GM11168 (cell line): Measurements from ENCODE around the gene DOCK3.
"Not testable (repeated sequence)": the region's sequence is repeated elsewhere in the genome, so short reads cannot be mapped to it uniquely, and the experiment has no call there.

ENCODE experiments used
- in situ Hi-C: fragments of 300-500 bp; cut with MboI; formaldehyde crosslinking; loops from one replicate; pipeline ENCODE4 v1.12.0; 2022; ENCODE audit warnings: low sequenced_read_pairs; ENCODE audit not compliant: unreplicated experiment

The DOCK3 gene

DNA sequence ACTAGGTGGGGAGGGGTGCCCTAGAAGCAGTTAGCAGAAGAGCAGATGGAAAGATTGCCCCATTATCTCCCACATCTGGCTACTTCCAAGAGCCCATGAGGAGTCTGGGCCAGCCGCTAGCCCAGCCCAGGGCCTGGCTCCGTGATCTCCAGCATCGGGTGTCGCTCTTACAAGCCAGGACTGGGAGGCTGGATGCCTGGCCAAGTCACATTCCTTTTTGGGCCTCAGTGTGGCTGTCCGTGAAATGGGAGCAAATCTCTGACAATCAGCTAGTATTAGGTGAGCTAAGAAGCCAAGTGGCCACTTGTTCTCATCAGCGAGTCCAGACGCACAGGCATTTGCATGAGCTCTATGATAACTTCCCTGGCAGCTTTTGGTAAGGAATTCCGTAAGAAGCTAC, 23.3 kb upstream of the DOCK3 start:
- in situ Hi-C loops = no loop called here

DNA sequence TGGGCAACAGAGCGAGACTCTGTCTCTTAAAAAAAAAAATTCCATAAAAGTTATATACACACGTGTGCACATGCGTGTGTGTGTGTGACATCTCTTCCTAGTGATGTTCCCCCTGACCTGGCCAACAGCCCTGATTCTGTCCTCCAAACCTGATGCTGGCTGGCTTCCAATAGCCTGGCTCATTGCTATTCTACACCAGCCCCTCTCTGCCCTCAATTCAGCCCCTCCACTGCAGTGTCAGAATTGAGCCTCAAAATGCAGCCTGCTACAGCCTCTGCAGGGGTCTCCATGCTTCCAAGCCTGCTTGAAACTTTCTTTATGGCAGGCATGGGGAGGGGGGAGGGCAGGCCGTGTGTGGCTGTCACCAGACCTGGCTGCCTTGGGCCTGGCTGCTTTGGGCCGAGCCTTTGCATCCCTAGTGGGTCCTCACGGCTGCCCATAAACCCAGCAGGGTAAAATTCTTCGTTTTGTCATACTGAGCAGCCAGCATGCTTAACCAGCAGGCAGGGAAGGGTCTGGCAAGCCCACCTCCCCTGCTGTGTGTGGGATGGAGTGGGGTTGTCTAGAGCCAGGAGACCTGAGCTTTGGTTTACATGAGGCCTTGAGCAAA, 22.7 kb upstream of the DOCK3 start:
- in situ Hi-C loops = no loop called here

DNA sequence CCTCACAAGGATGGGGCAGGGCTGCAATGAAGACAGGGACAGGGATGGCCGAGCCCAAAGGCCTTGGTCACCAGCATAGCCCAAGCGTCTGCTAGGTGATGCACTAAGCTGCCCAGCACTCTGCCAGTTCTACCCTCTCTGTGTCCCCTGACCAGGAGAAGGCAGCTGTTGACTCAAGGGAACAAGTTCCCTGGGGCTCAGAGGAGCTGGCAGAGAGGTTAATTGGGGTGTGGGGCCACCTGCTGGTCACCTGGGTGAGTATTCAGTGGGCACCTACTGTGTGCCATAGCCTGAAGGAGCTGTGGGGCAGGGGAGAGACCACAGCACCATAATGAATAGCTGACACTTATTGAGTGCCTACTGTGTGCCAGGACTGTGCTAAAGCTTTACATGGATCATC, 22.0 kb upstream of the DOCK3 start:
- in situ Hi-C loops = no loop called here

DNA sequence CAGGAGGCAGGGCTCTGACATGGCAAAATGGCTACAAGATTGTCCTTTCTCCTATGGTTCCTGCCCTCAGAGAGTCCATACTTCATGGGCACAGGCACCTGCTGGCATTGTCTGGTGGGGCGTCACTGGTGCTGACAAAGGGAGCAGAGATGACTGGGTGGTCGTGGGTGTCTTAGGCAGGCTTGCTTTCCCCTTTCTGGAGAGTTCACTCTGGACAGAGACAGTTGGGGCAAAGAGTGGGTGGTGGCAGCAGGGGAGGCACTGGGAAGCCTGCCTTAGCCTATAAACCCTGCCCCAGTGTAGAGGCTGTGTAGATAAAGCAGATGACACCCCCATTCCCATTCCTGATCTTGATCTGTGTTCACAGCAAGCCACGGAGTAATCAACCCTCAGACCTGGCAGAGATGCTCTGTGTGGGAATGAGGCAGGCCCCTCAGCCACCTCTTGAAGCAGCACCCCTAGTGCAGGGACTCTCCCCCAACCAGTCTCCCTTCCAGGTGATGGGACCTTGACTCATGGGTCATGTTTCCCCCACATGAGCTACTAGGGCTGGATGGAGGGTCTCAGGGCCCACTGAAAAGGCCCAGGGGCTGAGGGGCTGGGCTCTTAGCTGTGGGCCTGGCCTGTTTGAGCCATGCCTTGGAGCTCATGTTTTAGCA, 20.7 kb upstream of the DOCK3 start:
- in situ Hi-C loops = no loop called here

DNA sequence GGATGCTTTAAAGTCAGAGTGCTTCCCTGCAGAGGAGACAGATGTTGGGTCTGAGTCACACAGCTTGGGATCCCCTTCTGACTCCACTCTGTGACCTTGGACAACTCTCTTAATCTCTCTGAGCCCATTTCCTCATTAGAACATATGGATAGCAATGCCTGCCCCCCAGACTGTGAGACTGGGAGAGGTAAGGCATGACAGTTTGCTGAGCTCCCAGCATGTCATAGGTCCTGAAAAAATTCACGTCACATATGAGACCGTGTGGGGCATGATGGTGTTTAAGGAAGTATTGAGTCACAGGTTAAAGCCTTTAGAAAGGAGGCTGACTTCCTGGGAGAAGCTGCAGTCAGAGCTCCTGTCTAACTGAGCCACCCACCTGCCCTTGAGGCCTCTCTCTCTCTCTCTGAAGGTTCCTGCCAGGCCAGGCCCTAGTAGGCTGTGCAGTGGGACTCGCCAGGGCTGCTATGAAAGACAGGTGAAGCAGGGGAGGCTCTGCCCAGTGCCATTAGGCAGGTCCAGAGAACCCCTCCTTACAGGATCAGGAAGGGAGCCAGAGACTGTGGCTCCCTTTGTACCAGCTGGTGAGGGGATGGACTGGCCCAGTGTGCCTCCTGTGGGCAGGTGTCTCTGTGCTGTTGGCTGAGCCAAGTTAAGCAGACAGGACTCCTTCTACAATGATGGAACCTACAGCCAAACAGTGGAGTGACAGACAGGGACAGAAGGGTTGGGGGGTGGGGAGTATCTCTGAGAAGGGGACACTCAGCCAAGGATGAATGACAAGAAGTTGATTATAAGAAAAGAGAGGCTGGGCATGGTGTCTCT, 19.5 kb upstream of the DOCK3 start:
- in situ Hi-C loops = no loop called here

DNA sequence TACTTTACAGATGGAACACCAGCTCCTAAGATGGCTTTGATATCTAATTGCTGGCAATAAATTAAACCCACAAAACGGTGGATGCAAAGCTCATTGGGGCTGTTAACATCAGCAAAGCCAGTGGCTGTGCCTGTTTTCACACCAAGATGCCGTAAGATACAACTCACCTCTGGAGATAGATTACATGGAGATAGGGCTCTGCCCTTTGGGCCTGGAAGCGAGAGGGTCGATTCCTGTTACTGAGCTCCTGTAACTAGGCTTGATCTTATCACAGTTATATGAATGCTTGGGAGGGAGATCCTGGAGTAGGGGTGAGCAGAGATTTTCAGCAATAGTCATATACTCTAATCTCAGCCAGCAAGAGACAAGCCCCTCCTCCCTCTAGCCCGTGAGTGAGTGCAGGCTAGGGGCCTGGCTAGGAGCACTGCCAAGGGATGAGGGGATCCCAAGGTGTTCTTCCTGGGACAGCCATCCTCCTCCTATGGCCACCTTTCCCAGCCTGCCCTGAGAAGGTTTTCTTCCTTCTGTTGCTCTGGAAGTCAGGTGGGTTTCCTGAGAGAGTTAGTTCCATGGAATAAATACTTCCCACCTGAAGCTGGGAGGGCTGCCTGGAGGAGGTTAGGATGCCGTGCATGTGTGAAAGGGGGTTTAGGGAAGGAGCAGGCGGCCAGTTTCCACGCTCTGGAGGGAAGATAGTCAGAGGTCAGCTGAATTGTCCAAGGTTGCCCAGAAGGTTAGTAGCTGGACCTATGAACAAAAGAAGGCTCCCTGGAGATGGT, 18.1 kb upstream of the DOCK3 start:
- in situ Hi-C loops = no loop called here

DNA sequence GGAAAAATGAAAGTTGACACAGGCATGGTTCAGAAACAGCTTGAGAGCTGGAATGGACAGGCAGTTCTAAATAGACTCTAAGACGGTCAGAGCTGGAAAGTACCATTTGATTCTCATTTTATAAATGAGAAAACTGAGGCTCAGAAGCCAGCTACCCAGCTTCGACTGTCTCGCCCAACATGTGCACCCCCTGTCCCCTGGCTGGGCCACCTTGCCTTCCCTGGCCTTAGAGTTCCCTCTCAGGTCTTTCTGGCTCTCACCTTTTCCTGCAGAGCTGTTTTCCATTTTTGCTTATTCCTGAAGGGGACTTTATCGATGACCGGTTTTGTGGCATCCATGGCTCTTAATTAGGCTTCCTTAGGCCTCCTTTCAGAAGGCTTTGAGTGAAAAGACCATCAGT, 17.3 kb upstream of the DOCK3 start:
- in situ Hi-C loops = no loop called here

DNA sequence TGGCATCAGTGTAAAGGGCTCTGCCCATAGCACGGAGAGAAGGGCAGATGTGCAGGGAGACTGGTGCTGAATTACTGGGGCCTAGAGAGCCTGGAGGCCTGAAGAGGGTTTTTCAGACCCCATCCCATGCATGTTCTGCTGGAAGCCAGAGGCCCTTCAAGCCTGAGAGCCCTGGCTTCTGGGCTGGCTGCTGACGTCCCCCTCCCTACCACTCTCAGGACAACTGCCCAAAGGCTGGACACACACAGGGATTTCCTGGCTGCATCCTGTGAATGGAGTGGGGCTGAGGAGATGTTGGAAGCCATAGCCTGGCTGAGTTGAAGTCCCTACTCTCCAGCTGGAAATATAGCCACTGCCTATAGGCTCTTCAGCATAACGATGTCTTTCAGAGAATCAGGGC, 16.9 kb upstream of the DOCK3 start:
- in situ Hi-C loops = no loop called here

DNA sequence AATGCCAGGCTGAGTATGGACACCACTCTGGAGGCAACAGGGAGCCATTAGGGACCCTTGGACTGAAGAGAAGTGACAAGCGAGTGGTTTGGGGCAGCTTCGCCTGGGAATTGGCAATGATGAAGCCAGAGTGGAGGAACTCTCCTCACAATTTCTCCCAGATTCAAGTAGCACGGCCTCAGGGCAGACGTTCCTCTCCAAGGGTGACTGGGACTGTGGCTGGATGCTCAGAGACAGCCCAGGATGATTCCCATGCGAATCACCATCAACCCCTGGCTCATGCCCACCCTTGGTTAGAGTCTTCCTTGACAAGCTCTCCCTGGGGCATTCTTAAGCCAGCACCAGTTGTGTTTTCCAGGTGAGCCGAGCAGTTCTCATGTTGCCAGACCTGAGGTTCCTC, 16.3 kb upstream of the DOCK3 start:
- in situ Hi-C loops = no loop called here

DNA sequence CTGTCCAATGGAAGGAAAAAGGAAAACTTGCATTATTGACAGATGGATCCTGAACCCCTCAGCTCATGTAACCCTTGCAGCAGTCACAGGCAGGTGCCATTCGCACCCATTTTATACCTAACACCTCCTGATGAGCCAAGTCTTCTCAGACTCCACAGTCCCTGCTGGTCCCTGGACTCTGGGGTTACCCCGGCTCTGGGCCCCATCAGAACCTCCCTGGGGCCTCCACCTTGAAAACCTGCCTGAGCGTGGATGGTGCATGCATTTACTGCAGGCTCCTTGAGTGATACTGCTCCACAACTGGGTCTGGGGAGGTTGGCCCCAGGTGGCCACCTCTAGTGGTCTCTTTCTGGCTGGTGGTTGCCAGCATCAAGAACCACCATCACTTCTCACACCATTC, 15.9 kb upstream of the DOCK3 start:
- in situ Hi-C loops = no loop called here

DNA sequence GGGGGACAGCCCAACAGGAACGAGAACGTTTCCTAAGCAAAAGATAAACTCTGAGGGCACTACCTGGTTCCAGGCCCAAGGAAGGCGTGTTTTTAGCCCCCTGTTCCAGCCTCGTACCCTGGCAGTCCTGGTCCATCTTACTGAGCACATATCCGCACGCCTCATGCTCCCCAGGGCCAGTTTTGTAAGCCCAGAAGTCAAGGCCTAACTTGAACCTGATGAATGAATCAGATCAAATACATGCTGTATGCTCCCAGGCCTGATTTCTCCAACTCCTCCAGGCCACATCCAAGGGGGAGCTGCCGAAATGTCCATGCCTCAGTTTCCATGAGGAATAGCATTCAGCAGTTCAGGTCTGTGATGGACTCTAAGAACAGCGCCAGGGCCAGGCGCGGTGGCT, 14.3 kb upstream of the DOCK3 start:
- in situ Hi-C loops = no loop called here

DNA sequence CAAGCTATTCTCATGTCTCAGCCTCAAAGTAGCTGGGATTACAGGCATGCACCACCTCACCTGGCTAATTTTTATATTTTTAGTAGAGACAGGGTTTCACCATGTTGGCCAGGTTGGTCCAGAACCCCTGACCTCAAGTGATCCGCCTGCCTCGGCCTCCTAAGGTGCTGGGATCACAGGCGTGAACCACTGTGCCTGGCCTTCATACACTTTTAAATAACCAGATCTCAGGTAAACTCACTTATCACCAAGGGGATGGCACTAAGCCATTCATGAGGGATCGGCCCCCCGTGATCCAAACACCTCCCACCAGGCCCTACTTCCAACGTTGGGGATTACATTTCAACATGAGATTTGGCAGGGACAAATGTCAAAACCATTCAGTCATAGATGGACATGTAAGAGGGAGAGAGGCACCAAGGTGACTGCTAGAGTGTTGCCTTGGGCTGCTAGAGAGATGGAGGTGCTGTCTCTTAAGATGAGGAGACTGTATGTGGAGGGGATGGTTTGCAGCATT, 13.3 kb upstream of the DOCK3 start:
- in situ Hi-C loops = no loop called here

DNA sequence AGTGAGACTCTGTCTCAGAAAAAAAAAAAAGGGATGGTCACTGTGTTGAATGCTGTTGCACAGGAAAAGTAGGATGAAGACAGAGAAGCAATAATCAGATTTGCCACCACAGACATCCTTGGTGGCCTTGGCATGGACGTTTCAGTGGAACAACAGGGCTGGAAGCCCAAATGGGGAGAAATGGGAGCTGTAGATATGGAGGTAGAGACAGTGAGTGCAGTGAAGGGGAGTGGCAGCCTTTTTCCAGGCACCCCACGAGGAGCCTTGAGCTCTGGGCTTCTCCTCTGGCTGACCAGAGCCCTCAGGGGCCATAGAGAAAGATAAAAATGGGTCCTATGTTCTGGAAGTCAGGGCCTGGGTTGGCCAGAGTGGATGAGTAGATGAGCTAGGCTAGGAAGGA, 12.3 kb upstream of the DOCK3 start:
- in situ Hi-C loops = no loop called here

DNA sequence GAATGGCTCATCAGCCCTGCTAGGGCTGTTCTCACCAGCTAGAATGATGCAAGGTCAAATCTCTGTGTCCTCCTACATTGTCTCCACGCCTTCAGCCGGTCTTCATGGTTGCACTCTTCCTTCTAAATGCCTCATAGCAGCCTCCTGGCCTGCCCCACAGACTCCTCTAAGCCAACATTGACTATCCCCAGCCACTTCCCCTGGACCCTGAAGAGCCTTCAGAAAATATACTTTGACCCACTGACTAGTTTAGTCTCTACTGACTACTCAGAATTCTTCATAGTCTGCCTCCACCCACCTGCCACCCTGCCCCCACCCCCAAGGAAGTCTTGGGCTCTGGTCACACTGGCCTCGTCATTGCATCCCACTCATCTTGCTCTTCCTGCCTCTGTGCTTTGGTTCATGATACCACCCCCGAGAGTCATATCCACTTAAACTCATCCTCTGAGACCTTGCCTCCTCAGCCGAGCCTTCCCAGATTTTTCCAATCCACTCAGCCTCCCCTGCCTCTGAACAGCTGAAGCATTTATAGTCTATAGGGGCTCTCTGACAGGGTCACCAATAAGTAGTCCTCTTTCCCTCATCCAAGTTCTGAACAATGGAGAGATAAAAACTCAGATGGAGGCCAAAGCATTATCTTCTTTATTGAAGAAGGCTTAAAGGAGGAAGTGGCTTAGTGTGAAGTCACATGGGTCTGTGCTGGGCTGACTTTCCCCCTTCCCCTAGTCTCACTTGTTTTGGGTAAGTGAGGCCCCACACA, 9.5 kb upstream of the DOCK3 start:
- in situ Hi-C loops = no loop called here

DNA sequence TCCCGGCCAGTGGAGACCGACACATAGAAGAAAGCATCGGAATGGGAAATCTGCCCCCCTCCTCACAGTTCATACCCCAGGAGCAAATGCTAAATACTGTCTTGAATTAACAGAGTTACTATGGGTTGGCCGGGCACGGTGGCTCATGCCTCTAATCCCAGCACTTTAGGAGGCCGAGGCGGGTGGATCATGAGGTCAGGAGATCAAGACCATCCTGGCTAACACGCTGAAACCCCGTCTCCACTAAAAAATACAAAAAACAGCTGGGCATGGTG, 8.9 kb upstream of the DOCK3 start:
- in situ Hi-C loops = not testable (repeated sequence)

DNA sequence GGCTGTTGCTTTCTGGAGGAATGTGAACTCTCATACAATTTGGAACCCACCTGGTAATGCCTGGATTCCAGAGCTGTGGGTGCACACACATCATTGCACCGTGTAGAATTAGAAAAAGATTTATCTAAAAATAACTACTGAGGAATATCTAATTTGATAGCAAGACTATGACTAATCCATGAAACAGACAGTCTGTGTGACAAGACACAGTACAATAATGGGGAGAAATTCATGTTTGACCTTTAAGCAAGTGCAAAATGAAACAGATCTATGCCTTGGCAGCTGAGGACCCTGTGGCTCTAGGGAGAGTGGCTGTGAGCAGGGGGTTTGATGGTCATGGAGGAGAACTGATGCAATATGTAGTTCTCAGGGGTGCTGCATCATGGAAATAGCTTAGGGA, 7.9 kb upstream of the DOCK3 start:
- in situ Hi-C loops = no loop called here

DNA sequence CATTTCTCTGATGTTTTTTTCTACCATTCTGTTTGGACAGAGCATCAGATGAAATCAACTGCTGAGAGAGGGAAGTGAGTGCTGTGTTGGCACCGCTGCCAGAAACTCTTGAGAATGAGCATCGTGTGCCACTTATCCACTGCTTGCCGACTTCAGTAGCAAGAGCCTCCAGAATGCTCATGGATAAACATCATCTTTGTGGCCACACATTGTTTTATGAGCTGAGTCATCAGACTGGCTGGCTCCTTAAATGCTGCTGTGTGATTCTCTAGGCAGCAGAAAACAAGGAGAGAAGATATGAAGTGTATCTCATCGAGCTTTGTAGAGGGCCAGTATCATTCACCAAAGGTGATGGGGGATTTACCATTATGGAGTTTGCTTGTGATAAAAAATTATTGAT, 3.4 kb upstream of the DOCK3 start:
- in situ Hi-C loops = no loop called here

DNA sequence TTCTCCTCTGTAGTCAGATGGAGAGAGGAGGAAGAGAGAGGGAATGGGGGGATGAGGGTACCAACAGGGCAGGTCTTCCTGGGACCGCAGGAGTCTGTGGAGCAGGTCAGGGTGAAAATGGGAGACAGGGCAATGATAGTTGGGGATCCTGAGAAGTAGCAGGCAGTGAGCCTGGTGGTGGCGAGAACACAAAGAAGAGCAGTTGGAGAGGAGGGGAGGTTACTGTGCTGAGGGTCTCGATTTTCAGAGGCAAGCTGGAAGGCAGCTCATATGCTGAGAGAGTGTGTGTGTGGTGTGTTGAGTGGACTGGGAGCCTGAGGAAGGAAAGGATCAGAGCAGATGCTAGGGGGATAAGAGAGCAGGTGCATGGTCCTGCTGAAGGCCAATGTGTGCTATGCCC, 2.1 kb upstream of the DOCK3 start:
- in situ Hi-C loops = no loop called here

DNA sequence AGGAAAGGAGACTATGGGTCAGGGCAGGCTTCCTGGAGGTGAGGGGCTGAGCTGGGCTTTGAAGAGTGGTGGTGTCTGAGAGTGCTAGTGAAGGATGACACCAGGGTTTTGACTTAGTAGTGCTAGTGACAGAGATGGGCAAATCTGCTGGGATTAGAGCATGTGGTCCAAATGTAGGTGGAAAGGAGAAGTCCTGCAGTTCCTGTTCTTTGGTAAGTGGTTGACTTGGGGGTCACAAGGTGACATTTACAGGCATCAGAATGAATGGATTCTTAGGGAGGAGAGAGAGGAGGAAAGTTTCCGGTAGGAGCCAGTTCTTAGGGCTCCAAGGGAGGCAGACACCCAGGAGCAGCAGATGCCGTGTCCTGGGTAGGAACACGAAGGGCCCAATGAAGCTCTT, 796 bp upstream of the DOCK3 start:
- in situ Hi-C loops = no loop called here
